ENCODE measurements around the gene EVX2.

EVX2 gene

DNA sequence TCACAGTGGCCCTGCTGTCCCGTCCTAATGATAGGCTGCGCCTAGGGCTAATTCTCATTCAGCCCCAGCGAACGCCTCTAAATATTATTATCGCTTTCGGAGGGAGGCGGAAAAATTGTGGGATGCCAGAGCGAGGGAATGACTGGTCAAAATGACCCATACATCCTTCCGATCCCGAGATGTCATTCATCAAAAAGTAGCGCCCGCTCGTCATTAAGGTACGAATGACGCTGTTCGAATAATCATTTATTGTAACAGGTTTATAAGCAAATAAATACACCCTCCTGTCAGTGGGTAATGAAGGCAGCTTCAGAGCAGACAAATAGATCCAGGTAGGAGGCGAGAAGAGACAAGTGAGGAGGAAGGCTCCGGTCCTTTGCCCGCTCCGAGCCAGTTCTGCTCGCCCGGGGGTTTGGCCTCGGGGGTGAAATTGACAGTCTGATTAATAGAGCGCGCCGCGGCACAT lies at the start of gene EVX2:
Gene EVX2, minus strand, starts transcription at position 167 of the 466 bp plus-strand sequence. CDS start 186 bp downstream, outside the sequence.
- DNase-seq (ENCODE audit: low read depth in 2 of 2) = no peak

DNA sequence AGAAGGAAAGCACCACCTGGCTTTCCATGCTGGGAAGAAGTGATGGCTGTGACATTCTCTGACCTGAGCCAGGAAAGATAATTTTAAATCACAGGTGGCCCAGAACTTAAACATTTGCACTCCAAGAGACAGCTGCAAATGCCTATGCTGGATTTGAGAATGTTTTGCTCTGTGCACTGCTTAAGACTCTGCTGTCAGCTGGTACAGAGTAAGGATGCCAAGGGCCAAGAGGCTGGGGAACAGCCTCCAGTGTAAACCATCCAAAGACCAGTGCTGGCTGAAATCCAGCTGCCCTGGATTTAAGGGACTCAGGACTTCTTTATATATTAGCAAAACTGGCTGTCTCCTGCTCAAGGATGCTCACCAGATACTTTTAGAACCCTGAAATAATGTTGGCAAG lies 49.6 kb upstream of the EVX2 start:
- no peak for DNase-seq (ENCODE audit: low read depth in 2 of 2)

DNA sequence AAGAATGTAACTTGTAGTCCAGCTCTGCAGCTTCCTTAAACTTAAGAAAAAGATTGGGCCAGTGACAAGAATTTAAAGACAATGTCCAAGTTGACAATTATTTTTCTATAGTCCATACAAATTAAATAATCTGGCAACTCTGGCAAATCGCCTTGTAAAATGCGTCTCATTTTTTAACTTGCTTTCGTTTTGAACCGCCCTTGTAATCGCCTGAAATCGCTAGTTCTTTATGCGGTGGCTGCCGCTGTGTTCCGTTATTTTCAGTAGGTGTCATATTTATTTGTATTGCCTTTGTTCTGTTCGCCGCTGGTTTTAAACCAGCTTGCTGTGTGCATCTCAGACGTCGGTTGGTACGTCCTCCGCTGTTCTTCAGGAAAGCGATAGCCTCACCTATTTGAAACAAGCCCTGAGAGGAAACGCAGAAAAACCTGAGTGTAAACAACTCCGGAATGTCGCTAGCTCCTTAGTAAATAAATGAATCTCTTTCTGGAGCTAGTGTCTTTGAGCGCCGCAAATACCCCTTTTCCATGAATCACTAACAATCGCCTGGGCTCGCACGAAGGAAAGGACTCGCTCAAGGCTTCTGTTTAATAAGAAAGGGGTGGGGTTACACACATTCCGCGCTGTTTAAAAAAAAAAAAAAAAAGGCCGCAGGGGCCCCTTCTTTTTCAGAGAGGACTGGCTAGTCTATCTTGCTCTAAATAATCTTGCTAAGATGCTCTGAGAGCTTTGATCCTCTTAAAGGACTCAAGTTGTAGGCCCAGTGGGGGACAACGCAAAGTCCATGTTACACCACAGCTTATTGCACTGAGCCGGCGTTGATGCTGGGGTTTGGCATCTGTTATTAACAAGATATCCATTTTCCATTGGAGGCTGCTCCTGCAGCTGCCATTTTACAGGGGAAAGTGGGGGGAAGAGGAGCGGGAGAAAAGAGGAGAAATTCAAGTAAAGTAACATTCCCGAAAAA lies 48.7 kb upstream of the EVX2 start:
- DNase-seq (ENCODE audit: low read depth in 2 of 2) = no peak

DNA sequence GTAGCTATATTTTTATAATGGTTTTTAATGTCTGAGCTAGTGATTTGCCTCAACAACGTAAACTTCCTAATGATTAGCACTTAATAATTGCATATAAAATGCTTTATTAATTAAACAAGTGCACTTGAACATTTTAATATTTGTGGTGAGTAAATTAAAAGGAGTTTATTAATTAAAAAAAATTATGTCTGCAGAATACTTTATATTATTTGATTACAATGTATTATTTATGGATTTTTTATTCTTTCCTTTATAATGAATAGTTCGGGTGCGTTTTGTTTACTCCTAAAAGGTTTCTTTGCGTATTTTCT lies 48.0 kb upstream of the EVX2 start:
- no peak for DNase-seq (ENCODE audit: low read depth in 2 of 2)

DNA sequence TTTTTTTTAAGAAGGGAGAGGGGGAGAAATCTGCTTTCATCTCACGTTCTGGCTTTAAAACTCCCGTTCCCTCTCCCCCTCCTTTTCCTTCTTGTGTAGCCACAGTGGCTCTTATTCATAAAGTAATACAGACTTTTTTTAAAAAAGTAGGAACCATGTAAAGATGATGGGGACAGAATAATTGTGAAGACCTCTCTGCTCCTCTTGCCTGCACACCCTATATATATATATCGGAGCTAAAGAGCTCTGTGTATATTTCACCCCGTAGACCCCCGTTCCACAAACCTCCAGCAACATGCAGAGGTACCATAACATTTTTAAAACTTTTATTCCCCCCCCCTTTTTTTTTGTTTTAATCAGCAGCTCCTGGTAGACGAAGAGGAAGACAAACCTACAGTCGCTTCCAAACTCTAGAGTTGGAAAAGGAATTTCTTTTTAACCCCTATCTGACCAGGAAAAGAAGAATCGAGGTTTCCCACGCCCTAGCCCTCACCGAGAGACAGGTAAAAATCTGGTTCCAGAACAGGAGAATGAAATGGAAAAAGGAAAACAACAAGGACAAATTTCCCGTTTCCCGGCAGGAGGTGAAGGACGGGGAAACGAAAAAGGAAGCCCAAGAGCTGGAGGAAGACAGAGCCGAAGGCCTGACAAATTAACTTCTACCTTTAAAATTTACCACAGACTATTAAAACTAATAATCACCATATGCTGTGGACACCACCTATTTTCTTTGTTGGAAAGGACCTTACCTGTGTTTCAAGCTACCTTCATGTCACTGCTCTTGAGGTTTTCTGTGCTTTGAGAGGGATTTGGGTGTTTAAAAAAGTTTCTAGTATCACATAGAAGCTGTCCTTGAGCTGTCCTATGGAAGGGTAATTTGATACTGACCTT lies 47.4 kb upstream of the EVX2 start:
- no peak for DNase-seq (ENCODE audit: low read depth in 2 of 2)

DNA sequence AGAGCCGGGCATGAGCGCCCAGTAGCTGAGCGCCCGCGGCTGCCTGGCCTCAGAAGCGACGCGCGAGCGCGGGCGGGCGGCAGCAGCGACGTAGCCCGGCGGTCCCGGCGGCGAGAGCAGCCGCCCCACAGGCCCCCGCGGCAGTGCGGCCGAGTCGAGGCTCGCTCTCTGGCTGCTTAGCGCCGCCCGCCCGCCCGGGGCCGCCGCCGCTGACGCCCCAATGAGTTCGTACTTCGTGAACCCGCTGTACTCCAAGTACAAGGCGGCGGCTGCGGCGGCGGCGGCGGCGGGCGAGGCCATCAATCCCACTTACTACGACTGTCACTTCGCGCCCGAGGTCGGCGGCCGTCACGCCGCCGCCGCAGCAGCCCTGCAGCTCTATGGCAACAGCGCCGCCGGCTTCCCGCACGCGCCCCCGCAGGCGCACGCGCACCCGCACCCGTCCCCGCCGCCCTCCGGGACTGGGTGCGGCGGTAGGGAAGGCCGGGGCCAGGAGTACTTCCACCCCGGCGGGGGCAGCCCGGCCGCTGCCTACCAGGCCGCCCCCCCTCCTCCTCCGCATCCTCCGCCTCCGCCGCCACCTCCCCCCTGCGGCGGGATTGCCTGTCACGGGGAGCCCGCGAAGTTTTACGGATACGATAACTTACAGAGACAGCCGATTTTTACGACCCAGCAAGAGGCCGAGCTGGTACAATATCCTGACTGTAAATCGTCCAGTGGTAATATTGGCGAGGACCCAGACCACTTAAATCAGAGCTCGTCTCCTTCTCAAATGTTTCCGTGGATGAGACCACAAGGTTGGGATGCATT lies 46.6 kb upstream of the EVX2 start:
- DNase-seq (ENCODE audit: low read depth in 2 of 2) = no peak

DNA sequence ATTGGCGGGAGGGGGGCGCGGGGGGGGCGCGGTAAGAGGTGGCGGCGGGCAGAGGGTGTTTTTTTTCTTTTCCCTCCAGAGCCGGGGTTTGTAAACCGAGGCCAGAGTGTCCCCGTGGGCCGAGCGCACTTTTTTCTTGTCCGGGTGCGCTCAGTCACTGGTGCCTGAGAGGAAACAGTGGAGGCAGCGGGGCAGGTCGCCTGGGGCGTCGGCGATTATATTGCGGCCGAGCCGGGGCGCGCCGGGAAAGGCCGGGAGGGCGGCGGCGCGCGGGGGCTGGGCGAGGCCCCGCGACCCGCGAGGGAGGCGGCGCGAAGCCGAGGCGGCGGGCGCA lies 46.0 kb upstream of the EVX2 start:
- no peak for DNase-seq (ENCODE audit: low read depth in 2 of 2)

DNA sequence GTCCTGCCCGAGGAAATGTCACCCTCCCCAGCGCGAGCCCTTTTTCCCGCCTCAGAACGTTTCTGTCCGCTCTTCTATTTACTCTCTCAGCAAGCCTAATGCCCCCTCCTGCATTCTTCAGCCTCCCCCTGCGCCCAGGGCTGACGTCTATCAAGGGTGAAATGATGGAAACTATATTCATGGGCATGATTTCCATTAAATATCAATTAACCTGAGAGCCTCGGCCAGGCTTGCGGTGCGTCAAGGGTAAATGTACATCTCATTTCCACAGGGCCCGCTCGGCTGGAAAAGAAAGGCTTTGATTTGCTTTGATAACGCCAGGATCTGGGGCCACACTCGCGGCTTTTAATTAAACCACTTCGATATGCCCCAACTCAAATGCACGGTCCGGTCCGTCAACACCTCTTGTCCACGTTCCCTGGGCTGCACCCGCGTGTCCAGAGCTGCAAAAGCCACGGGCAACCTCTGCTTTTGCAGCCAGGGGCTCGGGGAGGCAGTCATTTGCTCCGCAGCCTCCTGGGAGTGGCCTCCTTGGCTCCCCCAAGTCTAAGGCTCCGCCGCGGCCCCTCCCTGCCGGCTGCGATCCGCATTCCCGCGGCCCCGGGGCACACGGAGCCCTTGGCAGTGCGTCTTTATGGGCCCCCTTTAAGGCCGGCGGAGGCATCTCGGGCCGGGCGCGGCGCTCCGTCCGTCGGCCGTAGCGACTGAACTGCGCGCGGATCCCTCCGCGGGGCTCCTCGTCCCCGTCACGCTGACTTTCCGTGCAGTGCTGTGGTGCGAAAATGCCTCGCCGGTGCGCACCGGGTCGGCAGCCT lies 45.4 kb upstream of the EVX2 start, which contains the start of gene HOXD8:
Gene HOXD8, plus strand, starts transcription at position 724 of the 815 bp plus-strand sequence. CDS start 662 bp downstream, outside the sequence.
- DNase-seq (ENCODE audit: low read depth in 2 of 2) = no peak

DNA sequence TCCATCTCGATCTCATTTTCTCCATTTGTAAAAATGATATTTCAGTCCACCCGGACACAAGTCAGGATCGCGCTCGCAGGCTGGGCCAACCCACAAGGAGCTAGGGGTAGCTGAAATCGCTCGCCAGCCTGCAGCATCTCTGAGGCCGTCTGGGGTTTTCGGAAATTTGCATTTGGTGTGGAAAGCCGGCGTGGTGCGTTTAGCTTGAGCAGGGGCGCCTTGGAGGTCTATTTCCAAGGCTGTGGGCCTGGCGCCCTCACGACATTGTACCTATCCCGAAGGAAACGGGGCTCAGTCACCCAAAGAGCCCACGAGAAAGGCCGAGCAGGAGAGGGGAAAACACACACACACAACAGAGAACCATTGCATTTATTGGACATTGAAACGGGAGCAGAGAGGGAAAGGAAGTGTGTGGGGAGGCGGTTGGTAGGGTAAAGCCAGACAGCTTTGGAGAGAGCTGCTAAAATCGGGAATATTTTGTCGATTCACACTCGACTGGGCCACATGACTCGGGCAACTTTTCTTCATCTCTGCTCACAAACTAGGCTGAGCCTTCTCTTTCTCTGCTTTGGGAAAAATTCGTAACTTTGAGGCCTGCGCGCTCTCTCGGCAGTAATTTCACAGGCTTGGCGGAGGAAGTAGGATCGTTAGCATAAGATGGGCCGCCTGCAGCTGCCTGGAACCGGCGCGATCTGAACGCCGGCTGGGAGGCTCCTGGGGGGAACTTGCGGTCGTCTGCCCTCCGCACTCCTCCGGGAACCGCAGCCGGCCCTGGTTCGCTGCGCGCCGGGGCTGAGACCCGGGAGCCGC lies 44.6 kb upstream of the EVX2 start:
- no peak for DNase-seq (ENCODE audit: low read depth in 2 of 2)

DNA sequence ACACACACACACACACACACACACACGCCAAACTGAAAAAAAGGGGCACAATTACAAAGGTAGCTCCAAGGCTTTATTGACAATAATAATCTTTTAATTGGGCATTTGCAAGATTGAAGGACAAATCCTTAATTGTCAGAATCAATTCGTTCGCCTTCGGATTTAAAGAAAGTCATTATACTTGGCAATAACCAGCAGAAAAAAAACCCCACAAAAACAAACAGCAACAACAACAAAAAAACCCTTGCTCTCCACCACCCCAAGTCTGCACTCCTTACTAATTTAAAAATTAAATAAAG lies 44.0 kb upstream of the EVX2 start:
- no peak for DNase-seq (ENCODE audit: low read depth in 2 of 2)

DNA sequence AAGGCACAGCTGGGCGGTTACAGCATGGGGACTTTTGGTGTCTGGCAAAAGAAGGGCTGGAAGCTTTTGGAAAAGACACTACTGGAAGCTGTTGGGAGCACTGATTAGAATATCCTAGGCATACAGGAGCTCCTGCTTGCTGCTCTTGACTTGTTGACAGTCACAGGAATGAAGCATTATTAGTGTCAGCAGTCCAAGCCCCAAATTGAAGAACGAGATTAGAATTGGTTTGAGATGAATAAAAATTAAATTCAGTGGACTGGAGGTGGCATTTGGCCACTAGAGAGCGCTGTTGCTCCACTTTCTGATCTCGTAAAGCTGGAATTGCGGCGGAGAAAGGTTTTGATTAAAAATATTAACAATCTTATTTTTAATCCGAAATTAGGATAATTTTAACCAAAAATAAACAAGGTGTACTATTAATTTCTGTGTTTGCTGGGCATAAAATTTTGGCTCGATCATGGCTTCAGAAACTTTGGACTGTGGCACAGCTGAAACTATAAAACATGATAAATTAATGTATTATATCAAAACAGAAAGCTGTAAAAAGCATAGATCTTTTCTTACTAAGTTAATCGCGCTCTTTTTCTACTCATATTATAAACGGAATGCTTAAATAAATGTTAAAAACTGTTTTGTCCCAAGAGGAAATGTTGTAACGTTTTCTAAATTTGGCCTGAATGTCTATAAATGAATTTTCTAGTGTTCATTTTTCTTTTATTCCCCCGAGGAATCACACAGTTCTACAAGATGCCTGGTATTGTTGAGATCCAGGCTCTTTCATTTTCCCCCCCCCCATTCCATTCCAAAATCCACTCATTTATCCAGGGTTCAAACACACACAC lies 43.4 kb upstream of the EVX2 start:
- DNase-seq (ENCODE audit: low read depth in 2 of 2) = peak; percentile 38 to 60

DNA sequence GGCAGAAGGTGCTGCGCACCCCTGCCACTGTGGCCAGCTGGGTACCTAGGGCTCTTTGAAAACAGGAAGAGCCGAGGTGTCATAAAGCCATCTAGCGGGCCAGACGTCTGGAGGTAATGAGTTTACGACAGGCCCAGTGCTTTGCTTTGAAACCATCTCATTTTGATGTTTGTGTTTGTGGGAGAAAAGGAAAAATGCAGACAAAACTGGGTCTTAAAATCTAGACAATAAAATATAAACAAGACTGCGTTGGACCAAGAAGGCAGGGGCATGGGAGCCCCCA lies 42.0 kb upstream of the EVX2 start:
- DNase-seq (ENCODE audit: low read depth in 2 of 2) = no peak

DNA sequence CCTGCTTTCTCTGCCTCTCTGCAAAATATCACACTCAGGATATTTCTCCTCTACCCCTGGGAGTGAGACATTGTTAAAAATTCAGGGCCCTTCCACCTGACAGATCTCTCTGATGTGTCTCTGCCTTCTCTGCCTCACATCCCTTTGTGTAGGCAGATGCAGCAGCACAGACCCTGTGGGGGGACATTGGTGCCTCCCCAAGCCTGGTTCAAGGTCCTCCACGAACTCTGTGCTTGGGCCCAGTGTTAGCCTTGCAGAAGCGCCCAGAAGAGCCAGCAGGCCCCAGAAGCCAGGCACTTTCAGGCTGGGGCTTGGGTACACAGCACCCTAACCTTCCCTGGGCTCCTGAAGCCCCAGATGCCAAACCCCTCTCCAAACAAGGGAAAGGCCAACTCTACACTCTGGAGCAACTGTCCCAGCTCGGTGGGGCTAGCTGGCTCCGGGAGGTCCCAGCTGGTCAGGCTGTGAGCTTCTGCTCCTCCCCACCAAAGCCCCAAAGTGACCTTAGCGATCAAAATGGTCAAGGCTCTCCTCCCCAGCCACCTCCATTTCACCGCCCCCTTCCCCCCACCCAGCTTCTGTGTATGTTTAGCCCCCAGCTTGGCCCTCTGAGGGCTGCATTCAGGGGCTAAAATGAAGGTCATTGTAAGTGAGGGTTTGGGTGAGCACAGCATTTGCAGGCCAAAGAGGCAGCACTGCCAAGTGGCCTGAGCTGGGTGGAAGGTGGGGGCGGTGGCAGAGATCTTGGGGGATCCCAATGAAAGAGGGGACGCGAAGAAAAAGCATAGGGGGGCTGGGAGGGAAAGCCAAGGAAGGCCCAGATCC lies 41.4 kb upstream of the EVX2 start:
- no peak for DNase-seq (ENCODE audit: low read depth in 2 of 2)

DNA sequence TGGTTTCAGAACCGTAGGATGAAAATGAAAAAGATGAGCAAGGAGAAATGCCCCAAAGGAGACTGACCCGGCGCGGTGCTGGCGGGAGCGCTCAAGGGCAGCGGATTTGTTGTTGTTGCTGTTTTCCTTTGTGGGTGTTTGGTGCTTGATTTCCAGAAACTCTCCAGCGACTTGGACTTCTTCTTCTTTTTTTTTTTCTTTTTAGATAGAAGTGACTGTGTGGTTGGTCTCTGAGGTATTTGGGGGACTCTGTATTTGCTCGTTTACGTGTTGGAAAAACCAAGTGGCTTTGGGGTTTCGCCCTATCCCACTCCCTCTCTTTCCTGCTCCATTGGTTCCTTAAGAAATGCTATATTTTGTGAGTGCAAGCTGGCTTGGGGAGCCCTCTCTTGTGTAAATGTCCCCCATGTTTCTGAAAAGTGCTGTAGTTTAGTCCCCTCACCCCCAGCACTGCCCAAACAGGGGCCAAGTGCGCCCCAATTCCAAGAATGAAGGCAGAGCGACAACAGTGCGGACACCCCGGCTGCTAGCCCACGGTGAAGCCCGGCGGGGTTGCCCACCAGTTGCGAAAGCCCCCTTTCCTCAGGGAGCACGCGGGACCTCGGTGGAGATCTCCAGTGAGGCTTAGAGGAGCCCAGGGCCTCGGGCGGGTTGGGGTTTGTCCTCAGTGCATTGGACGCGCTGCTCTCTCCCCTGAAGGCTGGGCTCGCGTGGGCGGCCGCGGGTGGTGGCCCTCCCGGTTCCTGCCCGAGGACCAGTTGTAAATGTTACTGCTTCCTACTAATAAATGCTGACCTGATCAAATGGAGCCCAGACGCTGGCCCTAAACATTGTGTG lies 40.6 kb upstream of the EVX2 start:
- DNase-seq (ENCODE audit: low read depth in 2 of 2) = no peak

DNA sequence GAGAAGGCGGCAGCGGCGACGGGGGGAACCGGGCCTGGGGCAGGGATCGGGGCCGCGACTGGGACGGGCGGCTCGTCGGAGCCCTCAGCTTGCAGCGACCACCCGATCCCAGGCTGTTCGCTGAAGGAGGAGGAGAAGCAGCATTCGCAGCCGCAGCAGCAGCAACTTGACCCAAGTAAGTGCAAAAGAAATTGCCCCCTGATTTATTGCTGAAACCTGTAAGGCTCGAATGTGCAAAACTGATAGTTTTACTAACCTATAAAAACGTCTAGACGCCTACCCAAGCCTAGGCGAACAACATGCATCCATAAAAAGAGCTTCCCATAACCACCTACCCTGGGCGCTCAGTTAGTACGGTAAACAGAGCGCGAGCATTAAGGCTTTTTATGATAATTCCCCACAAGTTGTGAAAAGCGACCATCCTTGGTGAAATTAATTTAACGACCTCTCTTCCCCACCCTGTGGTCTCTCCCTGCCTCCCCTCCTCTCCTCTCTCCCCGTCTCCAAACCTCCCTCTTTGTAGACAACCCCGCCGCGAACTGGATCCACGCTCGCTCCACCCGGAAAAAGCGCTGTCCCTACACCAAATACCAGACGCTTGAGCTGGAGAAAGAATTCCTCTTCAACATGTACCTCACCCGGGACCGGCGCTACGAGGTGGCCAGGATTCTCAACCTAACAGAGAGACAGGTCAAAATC lies 39.8 kb upstream of the EVX2 start:
- no peak for DNase-seq (ENCODE audit: low read depth in 2 of 2)

DNA sequence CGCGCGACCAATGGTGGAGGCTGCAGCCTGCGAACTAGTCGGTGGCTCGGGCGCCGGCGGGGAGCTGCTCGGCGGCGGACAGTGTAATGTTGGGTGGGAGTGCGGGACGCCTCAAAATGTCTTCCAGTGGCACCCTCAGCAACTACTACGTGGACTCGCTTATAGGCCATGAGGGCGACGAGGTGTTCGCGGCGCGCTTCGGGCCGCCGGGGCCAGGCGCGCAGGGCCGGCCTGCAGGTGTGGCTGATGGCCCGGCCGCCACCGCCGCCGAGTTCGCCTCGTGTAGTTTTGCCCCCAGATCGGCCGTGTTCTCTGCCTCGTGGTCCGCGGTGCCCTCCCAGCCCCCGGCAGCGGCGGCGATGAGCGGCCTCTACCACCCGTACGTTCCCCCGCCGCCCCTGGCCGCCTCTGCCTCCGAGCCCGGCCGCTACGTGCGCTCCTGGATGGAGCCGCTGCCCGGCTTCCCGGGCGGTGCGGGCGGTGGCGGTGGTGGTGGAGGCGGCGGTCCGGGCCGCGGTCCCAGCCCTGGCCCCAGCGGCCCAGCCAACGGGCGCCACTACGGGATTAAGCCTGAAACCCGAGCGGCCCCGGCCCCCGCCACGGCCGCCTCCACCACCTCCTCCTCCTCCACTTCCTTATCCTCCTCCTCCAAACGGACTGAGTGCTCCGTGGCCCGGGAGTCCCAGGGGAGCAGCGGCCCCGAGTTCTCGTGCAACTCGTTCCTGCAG lies 39.1 kb upstream of the EVX2 start, which contains the start of gene HOXD9:
Gene HOXD9, plus strand, starts transcription at position 37 of the 728 bp plus-strand sequence. Its CDS starts 50 bp downstream, at position 87.
- DNase-seq (ENCODE audit: low read depth in 2 of 2) = no peak

Measured in stimulated activated CD4-positive, alpha-beta T cell treated with anti-CD3 and anti-CD28 coated beads, Interleukin-12 subunit alpha, Interleukin-12 subunit beta, amount 100 ng/mL, for 24 hours (primary cell).